Stomach (tissue), 4 donors: ENCODE measurements around the gene USP16.
"Not testable (repeated sequence)": the region's sequence is repeated elsewhere in the genome, so short reads cannot be mapped to it uniquely, and the experiment has no call there.

Experiments used
- POLR2A ChIP-seq, 4 donors: fragments of 450-650 bp; IDR thresholded peaks; one replicate each; pipeline ENCODE4 v1.6.1; 2016; ENCODE audit warnings: antibody characterized with exemption in 4 of 4, control low read depth in 2 of 4, mild to moderate bottlenecking in 1 of 4, moderate library complexity in 1 of 4
- POLR2AphosphoS5 ChIP-seq, 3 donors: sonication (generic); formaldehyde crosslinking; IDR thresholded peaks; one replicate each; pipeline ENCODE4 v1.6.1; 2016; ENCODE audit warnings: antibody characterized with exemption in 3 of 3
- TF ChIP-seq, protein P1 (sequence below), 7 experiments: fragments of 450-650 bp in 4 of 7; fragments of 200-600 bp in 3 of 7; sonication (generic) in 3 of 7; IDR thresholded peaks; one replicate each; pipeline ENCODE4 v1.5.1; 2016 to 2019; ENCODE audit warnings: antibody characterized with exemption in 7 of 7, control low read depth in 2 of 7, mild to moderate bottlenecking in 1 of 7

DNA sequence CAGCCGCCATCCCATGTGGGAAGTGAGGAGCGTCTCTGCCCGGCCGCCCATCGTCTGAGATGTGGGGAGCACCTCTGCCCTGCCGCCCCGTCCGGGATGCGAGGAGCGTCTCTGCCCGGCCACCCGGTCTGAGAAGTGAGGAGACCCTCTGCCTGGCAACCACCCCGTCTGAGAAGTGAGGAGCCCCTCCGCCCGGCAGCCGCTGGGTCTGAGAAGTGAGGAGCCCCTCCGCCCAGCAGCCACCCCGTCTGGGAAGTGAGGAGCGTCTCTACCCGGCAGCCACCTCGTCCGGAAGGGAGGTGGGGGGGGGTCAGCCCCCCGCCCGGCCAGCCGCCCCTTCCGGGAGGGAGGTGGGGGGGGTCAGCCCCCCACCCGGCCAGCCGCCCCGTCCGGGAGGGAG, 13.2 kb upstream of the USP16 start:
- TF ChIP-seq, protein P1, sequence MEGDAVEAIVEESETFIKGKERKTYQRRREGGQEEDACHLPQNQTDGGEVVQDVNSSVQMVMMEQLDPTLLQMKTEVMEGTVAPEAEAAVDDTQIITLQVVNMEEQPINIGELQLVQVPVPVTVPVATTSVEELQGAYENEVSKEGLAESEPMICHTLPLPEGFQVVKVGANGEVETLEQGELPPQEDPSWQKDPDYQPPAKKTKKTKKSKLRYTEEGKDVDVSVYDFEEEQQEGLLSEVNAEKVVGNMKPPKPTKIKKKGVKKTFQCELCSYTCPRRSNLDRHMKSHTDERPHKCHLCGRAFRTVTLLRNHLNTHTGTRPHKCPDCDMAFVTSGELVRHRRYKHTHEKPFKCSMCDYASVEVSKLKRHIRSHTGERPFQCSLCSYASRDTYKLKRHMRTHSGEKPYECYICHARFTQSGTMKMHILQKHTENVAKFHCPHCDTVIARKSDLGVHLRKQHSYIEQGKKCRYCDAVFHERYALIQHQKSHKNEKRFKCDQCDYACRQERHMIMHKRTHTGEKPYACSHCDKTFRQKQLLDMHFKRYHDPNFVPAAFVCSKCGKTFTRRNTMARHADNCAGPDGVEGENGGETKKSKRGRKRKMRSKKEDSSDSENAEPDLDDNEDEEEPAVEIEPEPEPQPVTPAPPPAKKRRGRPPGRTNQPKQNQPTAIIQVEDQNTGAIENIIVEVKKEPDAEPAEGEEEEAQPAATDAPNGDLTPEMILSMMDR (IDR thresholded peaks at IDR 0.05) = not testable (repeated sequence)
- TF ChIP-seq POLR2AphosphoS5, POLR2A (IDR thresholded peaks at IDR 0.05): not testable (repeated sequence)
